ENCODE results near the gene GPC4.

GRCh38 chrX:133250184-133251100, 164.8 kb downstream of the GPC4 start:
- no peak for TF ChIP-seq CTCF (IDR thresholded peaks at IDR 0.05)
- no peak for TF ChIP-seq POLR2A (IDR thresholded peaks at IDR 0.05)

Measured in Peyer's patch (tissue), 4 donors.